ENCODE measurements around the gene PDHA1. TPM values are rescaled to one million over a fixed set of nuclear protein-coding genes. Genes with fewer than 3 reads are reported as not detected.

Gene PDHA1
- polyA plus RNA-seq, 2 of the 4 experiments (the other 2 are of a cell fraction), result 309 to 358 TPM

- ChIA-PET CTCF (interaction anchor here (2.0 kb wide), 1 partner anchor 9 kb away, joined by 12 read pairs; no protein-coding TSS in a partner anchor), POLR2A (no interaction called here)
- FAIRE-seq (peak; percentile 84), DNase-seq (ENCODE audit: low read depth in 1 of 2, low spot score in 1 of 2) (no peak), ATAC-seq (no peak)
- Histone ChIP-seq H3K4me1 (peaks cover 20% of the 10 kb centered on the region), H3K4me3 (peak overlapping the region; percentile 86), H3K4me2 (peak overlapping the region; percentile 95), H3K27ac (peak overlapping the region; percentile 78 to 83), H3K9me3 (no peaks in the 10 kb centered on the region)
- 58% methylated on average over 11 of the region's 11 CpGs for WGBS (ENCODE audit: missing lambda C conversion rate)
- no peak for TF ChIP-seq HMGXB4 (CRISPR knock-in tag; IDR thresholded peaks at IDR 0.05; ENCODE audit: borderline replicate concordance)
- TF ChIP-seq CBX8 (IDR thresholded peaks at IDR 0.05), result no peak
- TF ChIP-seq KDM5A (IDR thresholded peaks at IDR 0.05), result no peak
- no peak for TF ChIP-seq RARB (CRISPR knock-in tag; IDR thresholded peaks at IDR 0.05)
- no peak for TF ChIP-seq JUN (IDR thresholded peaks at IDR 0.05)
- no peak for TF ChIP-seq HOXB5 (CRISPR knock-in tag; IDR thresholded peaks at IDR 0.05)
- TF ChIP-seq HOXB13 (CRISPR knock-in tag; IDR thresholded peaks at IDR 0.05; ENCODE audit: low read depth), result no peak
- no peak for TF ChIP-seq TP53 (CRISPR knock-in tag; IDR thresholded peaks at IDR 0.05)
- TF ChIP-seq REST (IDR thresholded peaks at IDR 0.05), result no peak
- TF ChIP-seq MAFK (IDR thresholded peaks at IDR 0.05; ENCODE audit: partially characterized antibody), result no peak
- no peak for TF ChIP-seq HOXA7 (CRISPR knock-in tag; IDR thresholded peaks at IDR 0.05)
Observed at GRCh38 chrX:19343085-19343534, 617 bp upstream of the PDHA1 start.

GRCh38 chrX:19344661-19345060, 934 bp downstream of the PDHA1 start:
- TF ChIP-seq HOXB5 (CRISPR knock-in tag; IDR thresholded peaks at IDR 0.05) (no peak), SMC3 (IDR thresholded peaks at IDR 0.05) (no peak), CBX8 (IDR thresholded peaks at IDR 0.05) (no peak), RNF2 (IDR thresholded peaks at IDR 0.05; ENCODE audit: borderline replicate concordance, low read depth) (no peak), HDAC2 (IDR thresholded peaks at IDR 0.05) (no peak), RAD21 (conservative IDR thresholded peaks at IDR 0.05 in 1 of 2, IDR thresholded peaks at IDR 0.05 in 1 of 2) (no peak), HMGXB4 (CRISPR knock-in tag; IDR thresholded peaks at IDR 0.05; ENCODE audit: borderline replicate concordance) (no peak), SREBF2 (IDR thresholded peaks at IDR 0.05) (no peak), REST (IDR thresholded peaks at IDR 0.05) (no peak)
- peak overlapping the region; percentile 82 to 95; a peak in 4 of 6 replicates for H3K27ac ChIP-seq
- DNase-seq (ENCODE audit: low read depth in 1 of 2, low spot score in 1 of 2) (no peak), FAIRE-seq (no peak), ATAC-seq (no peak)
- POLR2A ChIA-PET, result no interaction called here
- CTCF ChIA-PET, result interaction anchor here (0.8 to 1.2 kb wide), 2 partner anchors 10 to 413 kb away, joined by 4 read pairs; no protein-coding TSS in a partner anchor
- peaks cover 20% of the 10 kb centered on the region for H3K4me1 ChIP-seq
- peak overlapping the region; percentile 96 for H3K4me2 ChIP-seq
- peak overlapping the region; percentile 86 for H3K4me3 ChIP-seq
- H3K9me3 ChIP-seq, result no peaks in the 10 kb centered on the region
- 2% methylated on average over 7 of the region's 10 CpGs for WGBS (ENCODE audit: missing lambda C conversion rate)

All from A549 (cell line).